Panc1 (cell line): ENCODE measurements around the gene ECM1.

Experiments
- CTCF ChIP-seq: fragments of 450-650 bp; IDR thresholded peaks from 2 replicates; pipeline ENCODE4 v1.5.1; 2017; ENCODE audit warnings: mild to moderate bottlenecking
- POLR2AphosphoS5 ChIP-seq: IDR thresholded peaks from 2 replicates; pipeline ENCODE4 v1.6.1; 2012; ENCODE audit warnings: mild to moderate bottlenecking, low read depth, low read length, moderate library complexity

- TF ChIP-seq CTCF = no peak
- no peak for TF ChIP-seq POLR2AphosphoS5
Observed at GRCh38 chr1:150515328-150516049, 7.6 kb downstream of the ECM1 start, which contains the start of gene FALEC.
